ENCODE measurements around the gene MPLKIP. TPM values are rescaled to one million over a fixed set of nuclear protein-coding genes. Genes with fewer than 3 reads are reported as not detected.

Gene MPLKIP
- total RNA-seq, 6 donors from 2014 or later, result 4.2 to 61.0 (median 30.0) TPM

GRCh38 chr7:40095230-40095629, 39.2 kb downstream of the MPLKIP start:
- H3K27me3 ChIP-seq, result no peaks in the 10 kb centered on the region
- H3K36me3 ChIP-seq, result peaks cover 0 to 58% (median 37%) of the 10 kb centered on the region in 4 donors
- no peak overlapping the region for H3K4me3 ChIP-seq
- H3K27ac ChIP-seq, result no peak overlapping the region
- ATAC-seq (ENCODE audit: low FRiP score in 2 of 2), result no peak
- 84 to 95% methylated on average over 1 of the region's 1 CpG for WGBS, 2 donors
- TF ChIP-seq CTCF (IDR thresholded peaks at IDR 0.05) (no peak), POLR2AphosphoS5 (IDR thresholded peaks at IDR 0.05) (no peak), EP300 (IDR thresholded peaks at IDR 0.05) (no peak), POLR2A (IDR thresholded peaks at IDR 0.05) (no peak)
- no peaks in the 10 kb centered on the region for H3K9me3 ChIP-seq
- no peak for DNase-seq
- H3K4me1 ChIP-seq, result no peaks in the 10 kb centered on the region

- H3K36me3 ChIP-seq, result peaks cover under 1 to 73% (median 44%) of the 10 kb centered on the region in 4 donors
- ATAC-seq (ENCODE audit: low FRiP score in 2 of 2), result no peak
- no peak for TF ChIP-seq CTCF (IDR thresholded peaks at IDR 0.05)
- no peak for TF ChIP-seq POLR2AphosphoS5 (IDR thresholded peaks at IDR 0.05)
- no peak for TF ChIP-seq POLR2A (IDR thresholded peaks at IDR 0.05)
- no peak for TF ChIP-seq EP300 (IDR thresholded peaks at IDR 0.05)
- no peaks in the 10 kb centered on the region for H3K27me3 ChIP-seq
- no peaks in the 10 kb centered on the region for H3K9me3 ChIP-seq
- no peak overlapping the region for H3K4me3 ChIP-seq
- WGBS, 2 donors, result 91 to 94% methylated on average over 8 of the region's 8 CpGs
- no peak overlapping the region for H3K27ac ChIP-seq
- no peaks in the 10 kb centered on the region for H3K4me1 ChIP-seq
- no peak for DNase-seq
Measured at GRCh38 chr7:40093631-40094350, 40.6 kb downstream of the MPLKIP start.

GRCh38 chr7:40092182-40092581, 42.2 kb downstream of the MPLKIP start:
- H3K27me3 ChIP-seq, result no peaks in the 10 kb centered on the region
- no peak overlapping the region for H3K4me3 ChIP-seq
- DNase-seq (no peak), ATAC-seq (ENCODE audit: low FRiP score in 2 of 2) (no peak)
- H3K36me3 ChIP-seq, result peaks cover 10 to 85% (median 51%) of the 10 kb centered on the region in 4 donors
- TF ChIP-seq EP300 (IDR thresholded peaks at IDR 0.05) (no peak), CTCF (IDR thresholded peaks at IDR 0.05) (no peak), POLR2AphosphoS5 (IDR thresholded peaks at IDR 0.05) (no peak), POLR2A (IDR thresholded peaks at IDR 0.05) (no peak)
- H3K9me3 ChIP-seq, result no peaks in the 10 kb centered on the region
- H3K27ac ChIP-seq, result no peak overlapping the region
- no peaks in the 10 kb centered on the region for H3K4me1 ChIP-seq
- 95 to 98% methylated on average over 2 of the region's 2 CpGs for WGBS, 2 donors

- Histone ChIP-seq H3K27me3 (no peaks in the 10 kb centered on the region), H3K9me3 (no peaks in the 10 kb centered on the region), H3K4me3 (no peak overlapping the region), H3K4me1 (no peaks in the 10 kb centered on the region), H3K27ac (peak overlapping the region in 1 of 4 donors; percentile 10), H3K36me3 (peaks cover 0 to 26% (median 12%) of the 10 kb centered on the region in 4 donors)
- no peak for ATAC-seq (ENCODE audit: low FRiP score in 2 of 2)
- no peak for DNase-seq
- TF ChIP-seq POLR2A (IDR thresholded peaks at IDR 0.05), result no peak
- no peak for TF ChIP-seq POLR2AphosphoS5 (IDR thresholded peaks at IDR 0.05)
- TF ChIP-seq EP300 (IDR thresholded peaks at IDR 0.05), result no peak
- no peak for TF ChIP-seq CTCF (IDR thresholded peaks at IDR 0.05)
- WGBS, 2 donors, result 52 to 60% methylated on average over 3 of the region's 3 CpGs
Measured at GRCh38 chr7:40077849-40078248, 56.6 kb downstream of the MPLKIP start.

Small RNA genes within 50 kb of the gene (small RNA-seq; reads per million reads assigned to genes)
- gene AC006023.1 (0 reads per million in 4 donors), gene AC006023.2 (0 reads per million in 4 donors)

Other genes starting within 250 kb of the MPLKIP start
- 100 to 1,000 TPM in 2 of 6 donors, 10 to 100 TPM in 4; 39.0 to 145 (median 77.3) TPM for gene CDK13, start 184.4 kb downstream of the MPLKIP start, total RNA-seq
- 1 to 10 TPM in 5 of 6 donors, not detected in 1; 1.4 to 3.1 (median 1.7) TPM for gene SUGCT, start 383 bp upstream of the MPLKIP start, total RNA-seq